Loucy (cell line): ENCODE results near the gene FRMD5.

Experiments
- H2AFZ ChIP-seq: fragments of 200-600 bp; sonication (generic); 2 replicates; pipeline ENCODE4 v1.6.0; 2016; ENCODE audit warnings: antibody characterized with exemption, mild to moderate bottlenecking, low read length, moderate library complexity
- H3F3A ChIP-seq: fragments of 200-600 bp; 2 replicates; pipeline ENCODE4 v1.6.0; 2016; ENCODE audit warnings: antibody characterized with exemption, low read depth, mild to moderate bottlenecking
- H3K27me3 ChIP-seq: fragments of 200-600 bp; sonication (generic); 2 replicates; pipeline ENCODE4 v1.6.1; 2014; ENCODE audit warnings: low read length, mild to moderate bottlenecking; ENCODE audit not compliant: insufficient read depth, poor library complexity, severe bottlenecking
- H3K36me3 ChIP-seq: fragments of 200-600 bp; sonication (generic); 2 replicates; pipeline ENCODE4 v1.6.1; 2016; ENCODE audit warnings: low read length; ENCODE audit not compliant: insufficient read depth
- H3K4me1 ChIP-seq: fragments of 200-600 bp; sonication (generic); 2 replicates; pipeline ENCODE4 v1.5.1; 2014; ENCODE audit warnings: low read length, mild to moderate bottlenecking; ENCODE audit not compliant: insufficient read depth, poor library complexity, severe bottlenecking
- H3K4me2 ChIP-seq: fragments of 200-600 bp; sonication (generic); 2 replicates; pipeline ENCODE4 v1.6.0; 2014; ENCODE audit warnings: antibody characterized with exemption, low read length, low read depth, mild to moderate bottlenecking; ENCODE audit not compliant: poor library complexity, severe bottlenecking
- H3K4me3 ChIP-seq: fragments of 200-600 bp; sonication (generic); 2 replicates; pipeline ENCODE4 v1.5.1; 2014; ENCODE audit warnings: low read length, mild to moderate bottlenecking, mixed read lengths; ENCODE audit not compliant: poor library complexity, severe bottlenecking
- H3K79me2 ChIP-seq: fragments of 200-600 bp; sonication (generic); 2 replicates; pipeline ENCODE4 v1.6.1; 2014; ENCODE audit warnings: low read length; ENCODE audit not compliant: insufficient read depth
- H3K9ac ChIP-seq: fragments of 200-600 bp; sonication (generic); 2 replicates; pipeline ENCODE4 v1.6.0; 2014; ENCODE audit warnings: mild to moderate bottlenecking, low read depth, low read length, moderate library complexity; ENCODE audit not compliant: poor library complexity, severe bottlenecking
- H3K9me2 ChIP-seq: fragments of 200-600 bp; sonication (generic); replicated peaks from 2 replicates; pipeline ENCODE4 v1.6.1; 2016; ENCODE audit warnings: low read depth, low read length, mixed read lengths
- H3K9me3 ChIP-seq: fragments of 200-600 bp; sonication (generic); 2 replicates; pipeline ENCODE4 v1.6.1; 2014; ENCODE audit warnings: mild to moderate bottlenecking, antibody characterized with exemption, low read length, low read depth; ENCODE audit not compliant: insufficient read depth
- H4K20me1 ChIP-seq: fragments of 200-600 bp; sonication (generic); 2 replicates; pipeline ENCODE4 v1.6.0; 2014; ENCODE audit warnings: antibody characterized with exemption, low read length, mild to moderate bottlenecking; ENCODE audit not compliant: insufficient read depth, poor library complexity, severe bottlenecking
- CTCF ChIP-seq: fragments of 200-600 bp; sonication (generic); conservative IDR thresholded peaks from 2 replicates; pipeline ENCODE4 v1.5.1; 2014; ENCODE audit warnings: mild to moderate bottlenecking, antibody characterized with exemption, low read length
- EZH2phosphoT487 ChIP-seq: fragments of 200-600 bp; IDR thresholded peaks from 2 replicates; pipeline ENCODE4 v1.6.1; 2018; ENCODE audit warnings: antibody characterized with exemption, mild to moderate bottlenecking, moderate library complexity, borderline replicate concordance

Gene FRMD5

GRCh38 chr15:44084770-44085169 lies 110.3 kb downstream of the FRMD5 start:
- no peaks in the 10 kb centered on the region for H3K36me3 ChIP-seq
- no peak overlapping the region for H3K4me2 ChIP-seq
- H3K79me2 ChIP-seq: no peaks in the 10 kb centered on the region
- H3K9me3 ChIP-seq: no peaks in the 10 kb centered on the region
- H3K4me1 ChIP-seq: no peaks in the 10 kb centered on the region
- no peak overlapping the region for H2AFZ ChIP-seq
- H3K4me3 ChIP-seq: no peak overlapping the region
- TF ChIP-seq EZH2phosphoT487: no peak
- no peak for TF ChIP-seq CTCF
- no peaks in the 10 kb centered on the region for H3F3A ChIP-seq
- no peak overlapping the region for H3K9ac ChIP-seq
- no peaks in the 10 kb centered on the region for H4K20me1 ChIP-seq
- H3K9me2 ChIP-seq: no peaks in the 10 kb centered on the region
- H3K27me3 ChIP-seq: no peaks in the 10 kb centered on the region

- H3K4me1 ChIP-seq: no peaks in the 10 kb centered on the region
- H3K9me2 ChIP-seq: no peaks in the 10 kb centered on the region
- no peak overlapping the region for H3K4me2 ChIP-seq
- TF ChIP-seq CTCF (no peak), EZH2phosphoT487 (no peak)
- no peak overlapping the region for H2AFZ ChIP-seq
- H4K20me1 ChIP-seq: no peaks in the 10 kb centered on the region
- no peaks in the 10 kb centered on the region for H3F3A ChIP-seq
- no peak overlapping the region for H3K9ac ChIP-seq
- H3K4me3 ChIP-seq: no peak overlapping the region
- no peaks in the 10 kb centered on the region for H3K27me3 ChIP-seq
- no peaks in the 10 kb centered on the region for H3K79me2 ChIP-seq
- H3K36me3 ChIP-seq: no peaks in the 10 kb centered on the region
- no peaks in the 10 kb centered on the region for H3K9me3 ChIP-seq
Observed at GRCh38 chr15:44084171-44084570, 110.9 kb downstream of the FRMD5 start.

GRCh38 chr15:44082558-44083157 lies 112.4 kb downstream of the FRMD5 start:
- Histone ChIP-seq H3K4me1 (no peaks in the 10 kb centered on the region), H3K4me2 (no peak overlapping the region), H3K9me3 (no peaks in the 10 kb centered on the region), H4K20me1 (no peaks in the 10 kb centered on the region), H3K4me3 (no peak overlapping the region), H3K79me2 (no peaks in the 10 kb centered on the region), H2AFZ (no peak overlapping the region), H3K9me2 (no peaks in the 10 kb centered on the region), H3K36me3 (no peaks in the 10 kb centered on the region), H3F3A (no peaks in the 10 kb centered on the region), H3K27me3 (no peaks in the 10 kb centered on the region), H3K9ac (no peak overlapping the region)
- TF ChIP-seq EZH2phosphoT487 (no peak), CTCF (no peak)
